GM18520 (cell line): ENCODE data around the gene HS6ST3.

Experiments
- ATAC-seq: cut with Tn5 transposase; IDR thresholded peaks from one replicate; pipeline ENCODE4 v1.9.1; 2021; ENCODE audit not compliant: unreplicated experiment

HS6ST3 gene

GRCh38 chr13:96780105-96780504, 690.2 kb downstream of the HS6ST3 start:
- no peak for ATAC-seq

DNA sequence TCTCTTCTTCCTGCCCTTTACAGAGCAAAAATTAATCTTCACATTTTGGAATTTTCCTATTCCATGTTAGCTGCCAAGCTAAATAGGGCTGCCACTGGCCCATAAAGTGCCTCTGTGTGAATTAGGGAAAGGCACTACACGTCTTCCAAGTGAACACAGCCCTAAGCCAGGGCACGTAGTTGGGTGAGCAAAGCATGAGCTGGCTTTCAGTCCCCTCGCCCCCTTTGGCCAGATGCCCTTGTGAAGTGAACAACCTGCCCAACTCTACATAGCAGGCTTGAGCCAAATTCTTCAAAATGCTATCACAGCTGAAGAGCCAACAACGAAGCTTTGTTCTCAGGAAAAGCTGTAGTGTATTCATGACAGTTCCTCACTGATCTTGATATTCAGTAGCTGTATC, 691.2 kb downstream of the HS6ST3 start:
- ATAC-seq, result no peak

- no peak for ATAC-seq
Measured at GRCh38 chr13:96782186-96782585, 692.3 kb downstream of the HS6ST3 start.

DNA sequence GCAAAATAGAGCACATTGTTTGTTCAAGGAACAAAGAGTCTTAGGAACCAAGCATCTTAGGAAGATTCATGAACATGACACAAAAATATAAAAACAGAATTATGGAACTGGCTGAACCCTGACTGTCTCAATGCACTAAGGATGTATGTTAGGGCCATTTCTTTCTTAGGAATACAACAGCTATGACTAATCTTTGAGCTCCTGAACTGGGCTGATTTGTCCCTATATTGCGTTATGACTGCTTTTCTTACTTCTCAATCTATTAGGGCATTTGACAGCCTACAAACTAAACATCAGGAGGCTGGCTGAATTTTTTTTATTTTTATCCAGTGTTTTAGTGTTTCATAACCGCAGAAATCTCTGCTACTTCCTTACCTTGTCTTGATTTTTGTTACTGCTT, 693.1 kb downstream of the HS6ST3 start:
- no peak for ATAC-seq

- no peak for ATAC-seq
Measured at GRCh38 chr13:96783511-96783910, 693.6 kb downstream of the HS6ST3 start.

- no peak for ATAC-seq
Measured at GRCh38 chr13:96785986-96786385, 696.1 kb downstream of the HS6ST3 start.

GRCh38 chr13:96792188-96792587, 702.3 kb downstream of the HS6ST3 start:
- no peak for ATAC-seq

- ATAC-seq, result no peak
Measured at GRCh38 chr13:96792736-96793403, 703.0 kb downstream of the HS6ST3 start.

DNA sequence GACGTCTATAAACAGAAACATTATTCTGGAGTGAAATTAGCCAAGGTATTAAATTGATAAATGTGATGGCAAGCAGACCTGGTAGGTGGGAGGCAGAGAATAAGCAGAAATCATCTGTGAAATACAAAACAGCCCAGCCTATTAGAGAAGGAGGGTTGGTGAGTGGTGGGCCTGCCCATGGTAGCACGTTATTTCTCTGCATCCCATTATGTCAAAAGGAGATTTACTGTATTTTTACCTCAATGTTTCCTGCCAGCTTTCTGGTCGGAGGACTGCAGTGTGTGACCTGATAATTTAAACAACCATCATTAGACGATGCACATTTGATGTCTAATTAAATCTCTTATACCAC, 703.5 kb downstream of the HS6ST3 start:
- no peak for ATAC-seq

DNA sequence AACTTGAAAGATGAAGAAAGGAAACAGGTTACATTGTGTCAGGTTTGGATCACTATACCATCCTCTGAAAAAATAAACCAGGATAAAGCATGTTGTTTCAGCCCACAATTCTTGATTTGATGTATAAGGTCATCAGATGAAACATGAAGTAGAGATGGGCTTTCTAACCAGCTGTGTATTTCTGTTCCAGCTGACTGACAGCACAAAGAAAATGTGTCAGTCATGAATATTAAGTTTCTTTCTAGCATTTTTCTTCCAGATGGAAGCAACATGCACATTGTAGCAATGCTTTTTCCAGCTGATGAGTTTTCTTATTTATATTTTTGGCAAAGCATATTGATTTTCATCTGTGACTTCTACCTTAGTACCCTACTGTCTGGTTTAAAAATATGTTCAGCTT, 704.8 kb downstream of the HS6ST3 start:
- ATAC-seq, result no peak

GRCh38 chr13:96795670-96796069, 705.8 kb downstream of the HS6ST3 start:
- ATAC-seq, result no peak

GRCh38 chr13:96796091-96796633, 706.3 kb downstream of the HS6ST3 start:
- no peak for ATAC-seq

DNA sequence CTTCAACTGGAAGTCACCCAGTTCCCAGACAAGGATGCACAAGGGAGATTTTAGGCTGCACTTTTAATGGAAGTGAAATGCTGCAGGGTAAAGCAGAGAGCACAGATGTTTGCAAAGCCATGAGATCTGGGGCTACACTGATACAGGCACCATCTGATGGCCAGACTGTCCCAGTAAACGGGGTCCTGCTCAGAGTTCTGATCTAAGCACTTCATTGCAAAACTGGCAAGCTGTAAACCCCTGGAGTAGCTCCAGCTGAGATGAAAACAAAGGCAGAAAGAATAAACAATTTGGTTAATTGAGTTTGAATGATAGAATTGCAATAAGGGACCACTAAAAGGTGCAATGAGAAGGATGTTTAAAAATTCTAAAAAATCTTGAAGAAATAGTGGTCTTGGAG, 707.2 kb downstream of the HS6ST3 start:
- ATAC-seq, result no peak

- no peak for ATAC-seq
Measured at GRCh38 chr13:96803456-96804100, 713.7 kb downstream of the HS6ST3 start.

DNA sequence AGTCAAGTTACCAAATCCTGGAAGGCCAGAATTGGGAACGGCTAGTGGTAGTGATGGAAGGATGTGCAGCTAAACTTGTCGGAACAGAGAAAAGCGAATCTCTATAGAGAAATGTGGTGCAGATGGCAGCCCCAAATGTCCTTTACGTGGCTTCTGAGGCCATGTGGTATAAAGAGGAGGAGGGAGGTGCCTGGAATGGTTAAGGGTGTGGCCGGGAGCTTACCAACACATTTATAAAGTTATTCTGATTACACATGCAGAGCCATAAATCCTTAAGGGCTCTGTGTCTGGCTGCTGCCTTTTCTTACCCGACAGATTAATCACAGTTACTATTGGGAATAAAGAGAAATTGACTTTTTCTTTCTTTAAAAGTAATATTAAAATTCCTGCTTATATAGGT, 714.3 kb downstream of the HS6ST3 start:
- ATAC-seq, result no peak

DNA sequence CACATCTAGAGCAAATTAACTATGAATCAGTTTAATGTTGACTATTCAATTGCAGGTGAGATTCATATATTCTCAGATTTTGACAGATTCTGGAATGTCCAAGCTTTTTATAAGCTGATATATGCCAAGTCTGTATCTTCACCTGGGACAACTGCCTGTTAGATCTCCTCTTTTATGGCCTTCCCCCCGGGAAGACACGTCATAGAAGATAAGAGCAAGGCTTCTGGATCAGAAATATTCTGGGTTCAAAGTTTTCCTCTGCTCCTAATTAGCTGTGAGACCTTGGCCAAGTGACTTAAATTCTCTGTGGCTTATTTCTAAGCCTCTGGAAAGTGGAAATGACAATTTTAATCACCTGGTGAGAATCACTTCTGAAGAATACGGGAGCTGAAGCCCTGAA, 716.8 kb downstream of the HS6ST3 start:
- ATAC-seq, result no peak

DNA sequence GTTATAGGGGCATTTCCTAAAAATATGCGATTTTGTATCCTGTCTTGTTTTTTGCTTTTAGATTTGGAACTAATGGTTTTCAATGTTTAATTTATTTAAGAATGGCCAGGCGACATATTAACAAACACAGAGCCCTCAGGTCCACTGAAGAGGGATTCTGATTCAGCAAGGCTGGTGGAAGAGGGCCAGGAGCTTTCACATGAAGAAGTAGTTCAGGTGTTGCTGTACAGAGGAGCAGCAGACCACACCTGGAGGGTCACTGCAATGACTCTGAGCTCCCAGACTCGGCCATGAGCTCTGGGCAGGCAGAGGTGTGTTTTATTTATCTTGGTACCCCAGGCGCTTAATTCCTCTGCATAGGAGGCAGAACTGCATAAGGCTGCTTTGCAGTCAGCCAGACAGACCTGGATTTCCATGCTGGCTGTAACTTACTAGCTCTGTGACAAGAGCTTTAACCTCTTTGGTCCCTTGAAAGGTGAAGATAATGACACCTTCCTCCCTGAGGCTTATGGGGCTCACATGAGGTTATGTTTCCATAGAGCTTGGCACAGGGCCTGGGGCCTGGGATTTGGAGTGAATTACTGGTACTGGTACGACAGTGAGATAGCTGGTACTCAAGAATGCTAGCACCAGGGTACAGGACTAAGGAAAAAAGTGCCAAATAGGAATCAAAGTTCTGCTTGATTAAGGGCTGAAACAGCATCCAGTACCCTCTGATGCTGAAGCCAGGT, 719.6 kb downstream of the HS6ST3 start:
- no peak for ATAC-seq

GRCh38 chr13:96810104-96810503, 720.2 kb downstream of the HS6ST3 start:
- no peak for ATAC-seq

GRCh38 chr13:96811049-96811448, 721.1 kb downstream of the HS6ST3 start:
- no peak for ATAC-seq

GRCh38 chr13:96816261-96816660, 726.4 kb downstream of the HS6ST3 start:
- ATAC-seq, result no peak

GRCh38 chr13:96816874-96817273, 727.0 kb downstream of the HS6ST3 start:
- no peak for ATAC-seq

DNA sequence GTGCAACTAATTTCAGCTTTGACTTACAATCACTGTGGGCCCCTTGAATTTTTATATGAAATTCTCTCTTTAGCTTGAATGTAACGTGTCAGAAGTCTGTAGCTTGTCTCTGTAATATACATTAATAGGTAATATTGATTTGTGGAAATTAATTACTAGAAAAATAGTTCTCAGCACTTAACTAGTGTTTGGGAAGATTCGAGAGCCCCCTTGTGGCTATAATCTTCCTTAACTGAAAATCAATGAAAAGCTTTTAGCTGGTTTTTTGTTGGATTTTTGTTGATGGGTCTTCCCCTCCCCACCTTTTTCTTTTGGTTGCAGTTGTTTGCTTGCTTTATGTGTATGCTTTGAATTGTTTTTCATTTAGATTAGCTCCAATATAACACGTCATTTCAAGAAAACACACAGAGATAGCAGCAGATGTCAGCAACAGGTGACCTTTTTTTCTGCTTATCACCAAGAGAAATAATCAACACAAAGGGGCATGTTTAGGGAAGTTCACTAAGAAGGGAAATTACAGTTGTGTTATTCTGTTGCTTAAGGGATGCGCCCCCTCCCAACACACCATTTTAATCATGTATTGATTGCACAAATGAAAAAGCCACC, 727.5 kb downstream of the HS6ST3 start:
- no peak for ATAC-seq
